ENCODE measurements around the gene ARHGEF37. TPM values are rescaled to one million over a fixed set of nuclear protein-coding genes. Genes with fewer than 3 reads are reported as not detected.

ARHGEF37 gene
- total and polyA plus RNA-seq, 7 experiments from 2014 or later, result 0.43 to 1.8 (median 0.60) TPM; not detected in 1

GRCh38 chr5:149599375-149599774 is 18.1 kb downstream of the ARHGEF37 start:
- H3K4me3 ChIP-seq (ENCODE audit: low read length), result no peak overlapping the region
- Mint-ChIP-seq H3K27me3 (peaks cover 0 to 4% (median 0%) of the 10 kb centered on the region in 5 donors), H3K4me3 (no peak overlapping the region), H3K4me1 (peaks cover 0 to 4% (median 0%) of the 10 kb centered on the region in 7 donors), H3K9me3 (no peaks in the 10 kb centered on the region), H3K36me3 (peaks cover 0 to 5% (median 0%) of the 10 kb centered on the region in 5 donors), H3K27ac (no peak overlapping the region)
- no peaks in the 10 kb centered on the region for H3K4me1 ChIP-seq (ENCODE audit: control insufficient read depth in 2 of 2, insufficient read depth in 2 of 2, low read length in 2 of 2)
- H3K36me3 ChIP-seq (ENCODE audit: control insufficient read depth in 2 of 3, insufficient read depth in 3 of 3, low read length in 3 of 3), result no peaks in the 10 kb centered on the region
- DNase-seq, result no peak
- intact Hi-C loops (cut with micrococcal nuclease), result no loop called here
- CTCF ChIA-PET, result interaction anchor here (0.6 kb wide), 1 partner anchor 490 kb away, joined by 3 read pairs; no protein-coding TSS in a partner anchor
- H3K27me3 ChIP-seq (ENCODE audit: control insufficient read depth in 2 of 2, insufficient read depth in 2 of 2, low read length in 2 of 2), result no peaks in the 10 kb centered on the region
- POLR2A ChIA-PET, result no interaction called here
- no peaks in the 10 kb centered on the region for H3K9me3 ChIP-seq (ENCODE audit: control insufficient read depth in 2 of 3, low read length in 3 of 3)
- ATAC-seq, result no peak
- H3K27ac ChIP-seq (ENCODE audit: low read depth, low read length), result no peak overlapping the region

GRCh38 chr5:149600932-149601331 is 19.6 kb downstream of the ARHGEF37 start:
- POLR2A ChIA-PET, result no interaction called here
- intact Hi-C loops (cut with micrococcal nuclease), result no loop called here
- peaks cover 0 to 5% (median 0%) of the 10 kb centered on the region in 5 donors for H3K36me3 Mint-ChIP-seq

GRCh38 chr5:149603210-149603609 is 21.9 kb downstream of the ARHGEF37 start:
- POLR2A ChIA-PET, result no interaction called here
- DNase-seq (no peak), ATAC-seq (no peak)
- H3K27me3 ChIP-seq (ENCODE audit: control insufficient read depth in 2 of 2, insufficient read depth in 2 of 2, low read length in 2 of 2), result no peaks in the 10 kb centered on the region
- Mint-ChIP-seq H3K4me3 (no peak overlapping the region), H3K27me3 (peaks cover 0 to 3% (median 0%) of the 10 kb centered on the region in 5 donors), H3K36me3 (peaks cover 0 to 5% (median 0%) of the 10 kb centered on the region in 5 donors), H3K27ac (no peak overlapping the region), H3K4me1 (peaks cover 0 to 17% (median 7%) of the 10 kb centered on the region in 7 donors), H3K9me3 (no peaks in the 10 kb centered on the region)
- no peaks in the 10 kb centered on the region for H3K36me3 ChIP-seq (ENCODE audit: control insufficient read depth in 2 of 3, insufficient read depth in 3 of 3, low read length in 3 of 3)
- CTCF ChIA-PET, result no interaction called here
- peaks cover 0 to 8% of the 10 kb centered on the region in 2 donors for H3K4me1 ChIP-seq (ENCODE audit: control insufficient read depth in 2 of 2, insufficient read depth in 2 of 2, low read length in 2 of 2)
- no peaks in the 10 kb centered on the region for H3K9me3 ChIP-seq (ENCODE audit: control insufficient read depth in 2 of 3, low read length in 3 of 3)
- no peak overlapping the region for H3K27ac ChIP-seq (ENCODE audit: low read depth, low read length)
- intact Hi-C loops (cut with micrococcal nuclease), result no loop called here
- H3K4me3 ChIP-seq (ENCODE audit: low read length), result no peak overlapping the region

More at GRCh38 chr5:149600932-149601331, 19.6 kb downstream of the ARHGEF37 start:
- no peak for DNase-seq
- Histone ChIP-seq H3K27ac (ENCODE audit: low read depth, low read length) (no peak overlapping the region), H3K4me3 (ENCODE audit: low read length) (no peak overlapping the region), H3K27me3 (ENCODE audit: control insufficient read depth in 2 of 2, insufficient read depth in 2 of 2, low read length in 2 of 2) (no peaks in the 10 kb centered on the region), H3K4me1 (ENCODE audit: control insufficient read depth in 2 of 2, insufficient read depth in 2 of 2, low read length in 2 of 2) (peaks cover 0 to 2% of the 10 kb centered on the region in 2 donors), H3K9me3 (ENCODE audit: control insufficient read depth in 2 of 3, low read length in 3 of 3) (no peaks in the 10 kb centered on the region), H3K36me3 (ENCODE audit: control insufficient read depth in 2 of 3, insufficient read depth in 3 of 3, low read length in 3 of 3) (no peaks in the 10 kb centered on the region)
- no peak for ATAC-seq
- no peak overlapping the region for H3K4me3 Mint-ChIP-seq
- peaks cover 0 to 9% (median under 1%) of the 10 kb centered on the region in 7 donors for H3K4me1 Mint-ChIP-seq
- no peak overlapping the region for H3K27ac Mint-ChIP-seq
- H3K27me3 Mint-ChIP-seq, result peaks cover 0 to 4% (median 0%) of the 10 kb centered on the region in 5 donors
- CTCF ChIA-PET, result no interaction called here
- no peaks in the 10 kb centered on the region for H3K9me3 Mint-ChIP-seq

GRCh38 chr5:149603920-149604319 is 22.6 kb downstream of the ARHGEF37 start:
- no peaks in the 10 kb centered on the region for H3K9me3 ChIP-seq (ENCODE audit: control insufficient read depth in 2 of 3, low read length in 3 of 3)
- DNase-seq (no peak), ATAC-seq (no peak)
- POLR2A ChIA-PET, result no interaction called here
- peaks cover 0 to 8% of the 10 kb centered on the region in 2 donors for H3K4me1 ChIP-seq (ENCODE audit: control insufficient read depth in 2 of 2, insufficient read depth in 2 of 2, low read length in 2 of 2)
- no peak overlapping the region for H3K27ac ChIP-seq (ENCODE audit: low read depth, low read length)
- H3K4me3 Mint-ChIP-seq, result no peak overlapping the region
- no peaks in the 10 kb centered on the region for H3K9me3 Mint-ChIP-seq
- no peaks in the 10 kb centered on the region for H3K36me3 ChIP-seq (ENCODE audit: control insufficient read depth in 2 of 3, insufficient read depth in 3 of 3, low read length in 3 of 3)
- H3K27me3 Mint-ChIP-seq, result no peaks in the 10 kb centered on the region
- no peak overlapping the region for H3K27ac Mint-ChIP-seq
- no peak overlapping the region for H3K4me3 ChIP-seq (ENCODE audit: low read length)
- CTCF ChIA-PET, result no interaction called here
- H3K36me3 Mint-ChIP-seq, result peaks cover 0 to 5% (median 0%) of the 10 kb centered on the region in 5 donors
- H3K27me3 ChIP-seq (ENCODE audit: control insufficient read depth in 2 of 2, insufficient read depth in 2 of 2, low read length in 2 of 2), result no peaks in the 10 kb centered on the region
- peaks cover 0 to 17% (median 7%) of the 10 kb centered on the region in 7 donors for H3K4me1 Mint-ChIP-seq
- intact Hi-C loops (cut with micrococcal nuclease), result no loop called here

GRCh38 chr5:149604321-149604720 is 23.0 kb downstream of the ARHGEF37 start:
- no peak for DNase-seq
- H3K4me3 ChIP-seq (ENCODE audit: low read length), result no peak overlapping the region
- H3K9me3 Mint-ChIP-seq, result peaks cover 0 to 3% (median 0%) of the 10 kb centered on the region in 11 donors
- peaks cover 0 to 17% (median 7%) of the 10 kb centered on the region in 7 donors for H3K4me1 Mint-ChIP-seq
- H3K27ac ChIP-seq (ENCODE audit: low read depth, low read length), result no peak overlapping the region
- no peak overlapping the region for H3K4me3 Mint-ChIP-seq
- H3K4me1 ChIP-seq (ENCODE audit: control insufficient read depth in 2 of 2, insufficient read depth in 2 of 2, low read length in 2 of 2), result peaks cover 0 to 8% of the 10 kb centered on the region in 2 donors
- H3K27ac Mint-ChIP-seq, result no peak overlapping the region
- H3K9me3 ChIP-seq (ENCODE audit: control insufficient read depth in 2 of 3, low read length in 3 of 3), result no peaks in the 10 kb centered on the region
- H3K36me3 Mint-ChIP-seq, result peaks cover 0 to 5% (median 2%) of the 10 kb centered on the region in 5 donors
- H3K36me3 ChIP-seq (ENCODE audit: control insufficient read depth in 2 of 3, insufficient read depth in 3 of 3, low read length in 3 of 3), result no peaks in the 10 kb centered on the region
- no peaks in the 10 kb centered on the region for H3K27me3 ChIP-seq (ENCODE audit: control insufficient read depth in 2 of 2, insufficient read depth in 2 of 2, low read length in 2 of 2)
- ChIA-PET POLR2A (no interaction called here), CTCF (no interaction called here)
- no peaks in the 10 kb centered on the region for H3K27me3 Mint-ChIP-seq
- no peak for ATAC-seq
- intact Hi-C loops (cut with micrococcal nuclease), result no loop called here

- peaks cover 0 to 17% (median 7%) of the 10 kb centered on the region in 7 donors for H3K4me1 Mint-ChIP-seq
- CTCF ChIA-PET, result interaction anchor here (0.6 kb wide), 1 partner anchor 1130 kb away, joined by 5 read pairs; no protein-coding TSS in a partner anchor
- POLR2A ChIA-PET, result no interaction called here
These were observed 24.2 kb downstream of the ARHGEF37 start for GRCh38 chr5:149605354-149605997.

More at GRCh38 chr5:149605354-149605997, 24.2 kb downstream of the ARHGEF37 start:
- Histone ChIP-seq H3K27ac (ENCODE audit: low read depth, low read length) (no peak overlapping the region), H3K9me3 (ENCODE audit: control insufficient read depth in 2 of 3, low read length in 3 of 3) (no peaks in the 10 kb centered on the region), H3K27me3 (ENCODE audit: control insufficient read depth in 2 of 2, insufficient read depth in 2 of 2, low read length in 2 of 2) (no peaks in the 10 kb centered on the region), H3K4me1 (ENCODE audit: control insufficient read depth in 2 of 2, insufficient read depth in 2 of 2, low read length in 2 of 2) (peaks cover 0 to 8% of the 10 kb centered on the region in 2 donors), H3K36me3 (ENCODE audit: control insufficient read depth in 2 of 3, insufficient read depth in 3 of 3, low read length in 3 of 3) (no peaks in the 10 kb centered on the region), H3K4me3 (ENCODE audit: low read length) (no peak overlapping the region)
- Mint-ChIP-seq H3K27me3 (no peaks in the 10 kb centered on the region), H3K9me3 (peaks cover 0 to 3% (median 0%) of the 10 kb centered on the region in 11 donors), H3K27ac (no peak overlapping the region), H3K4me3 (peak overlapping the region in 1 of 10 donors; percentile 43), H3K36me3 (peaks cover 0 to 10% (median 6%) of the 10 kb centered on the region in 5 donors)
- no peak for DNase-seq
- no peak for ATAC-seq
- intact Hi-C loops (cut with micrococcal nuclease), result no loop called here
